ENCODE results near the gene DCP2. TPM values are rescaled to one million over a fixed set of nuclear protein-coding genes. Genes with fewer than 3 reads are reported as not detected.

The DCP2 gene
- total and polyA plus RNA-seq, 2 donors (not counting 1 experiment from before 2014, with no cell fraction given), result 7.9 to 19.5 TPM

GRCh38 chr5:112974901-112975300, 1.7 kb upstream of the DCP2 start:
- Histone ChIP-seq H3K9me3 (ENCODE audit: control insufficient read depth, insufficient read depth, low read depth, low read length) (no peaks in the 10 kb centered on the region), H3K36me3 (ENCODE audit: control insufficient read depth, insufficient read depth, low read length) (no peaks in the 10 kb centered on the region), H3K27ac (ENCODE audit: insufficient read depth, low read length) (no peak overlapping the region), H3K9ac (ENCODE audit: insufficient read depth, low read length) (no peak overlapping the region), H3K79me2 (ENCODE audit: control insufficient read depth, insufficient read depth, low read length) (peaks cover 30% of the 10 kb centered on the region), H3K4me3 (replicated peaks in 1 of 4; ENCODE audit: control extremely low read depth in 1 of 4, insufficient read depth in 1 of 4, low read depth in 3 of 4, low read length in 4 of 4) (no peak overlapping the region), H2AFZ (ENCODE audit: low read length) (no peak overlapping the region), H3K4me2 (ENCODE audit: extremely low read depth, insufficient read depth, low read length) (no peak overlapping the region), H3K27me3 (ENCODE audit: control insufficient read depth, insufficient read depth, low read length) (no peaks in the 10 kb centered on the region), H3K4me1 (ENCODE audit: control insufficient read depth, extremely low read depth, insufficient read depth, low read length) (peaks cover 2% of the 10 kb centered on the region), H4K20me1 (ENCODE audit: control insufficient read depth, extremely low read depth, insufficient read depth, low read length) (no peaks in the 10 kb centered on the region)
- DNase-seq (ENCODE audit: low read depth in 2 of 2), result no peak
- TF ChIP-seq EZH2 (IDR thresholded peaks at IDR 0.05; ENCODE audit: low read length, missing control alignments) (no peak), CTCF (conservative IDR thresholded peaks at IDR 0.05 in 1 of 2, IDR thresholded peaks at IDR 0.05 in 1 of 2; ENCODE audit: low read depth in 1 of 2, low read length in 2 of 2) (no peak)

- Histone ChIP-seq H3K4me2 (ENCODE audit: extremely low read depth, insufficient read depth, low read length) (peak overlapping the region; percentile 96), H4K20me1 (ENCODE audit: control insufficient read depth, extremely low read depth, insufficient read depth, low read length) (no peaks in the 10 kb centered on the region), H3K9me3 (ENCODE audit: control insufficient read depth, insufficient read depth, low read depth, low read length) (no peaks in the 10 kb centered on the region), H3K27ac (ENCODE audit: insufficient read depth, low read length) (peak overlapping the region; percentile 71), H3K4me1 (ENCODE audit: control insufficient read depth, extremely low read depth, insufficient read depth, low read length) (peaks cover 2% of the 10 kb centered on the region), H3K36me3 (ENCODE audit: control insufficient read depth, insufficient read depth, low read length) (no peaks in the 10 kb centered on the region), H2AFZ (ENCODE audit: low read length) (peak overlapping the region; percentile 98), H3K79me2 (ENCODE audit: control insufficient read depth, insufficient read depth, low read length) (peaks cover 40% of the 10 kb centered on the region), H3K27me3 (ENCODE audit: control insufficient read depth, insufficient read depth, low read length) (no peaks in the 10 kb centered on the region), H3K4me3 (replicated peaks in 1 of 4; ENCODE audit: control extremely low read depth in 1 of 4, insufficient read depth in 1 of 4, low read depth in 3 of 4, low read length in 4 of 4) (peak overlapping the region; percentile 78 to 96 (median 84)), H3K9ac (ENCODE audit: insufficient read depth, low read length) (peak overlapping the region; percentile 61)
- TF ChIP-seq CTCF (conservative IDR thresholded peaks at IDR 0.05 in 1 of 2, IDR thresholded peaks at IDR 0.05 in 1 of 2; ENCODE audit: low read depth in 1 of 2, low read length in 2 of 2) (no peak), EZH2 (IDR thresholded peaks at IDR 0.05; ENCODE audit: low read length, missing control alignments) (no peak)
- no peak for DNase-seq (ENCODE audit: low read depth in 2 of 2)
These were observed 722 bp upstream of the DCP2 start for GRCh38 chr5:112975721-112976431.

- peak overlapping the region; percentile 87 for H3K27ac ChIP-seq (ENCODE audit: insufficient read depth, low read length)
- TF ChIP-seq EZH2 (IDR thresholded peaks at IDR 0.05; ENCODE audit: low read length, missing control alignments) (no peak), CTCF (conservative IDR thresholded peaks at IDR 0.05 in 1 of 2, IDR thresholded peaks at IDR 0.05 in 1 of 2; ENCODE audit: low read depth in 1 of 2, low read length in 2 of 2) (no peak)
- peaks cover 55% of the 10 kb centered on the region for H3K79me2 ChIP-seq (ENCODE audit: control insufficient read depth, insufficient read depth, low read length)
- H3K9me3 ChIP-seq (ENCODE audit: control insufficient read depth, insufficient read depth, low read depth, low read length), result no peaks in the 10 kb centered on the region
- no peaks in the 10 kb centered on the region for H4K20me1 ChIP-seq (ENCODE audit: control insufficient read depth, extremely low read depth, insufficient read depth, low read length)
- peaks cover 2% of the 10 kb centered on the region for H3K4me1 ChIP-seq (ENCODE audit: control insufficient read depth, extremely low read depth, insufficient read depth, low read length)
- peak; percentile 21 to 36 for DNase-seq (ENCODE audit: low read depth in 2 of 2)
- peak overlapping the region; percentile 75 for H3K4me2 ChIP-seq (ENCODE audit: extremely low read depth, insufficient read depth, low read length)
- H2AFZ ChIP-seq (ENCODE audit: low read length), result peak overlapping the region; percentile 88
- no peaks in the 10 kb centered on the region for H3K27me3 ChIP-seq (ENCODE audit: control insufficient read depth, insufficient read depth, low read length)
- H3K9ac ChIP-seq (ENCODE audit: insufficient read depth, low read length), result peak overlapping the region; percentile 86
- H3K4me3 ChIP-seq (replicated peaks in 1 of 4; ENCODE audit: control extremely low read depth in 1 of 4, insufficient read depth in 1 of 4, low read depth in 3 of 4, low read length in 4 of 4), result peak overlapping the region; percentile 78 to 96 (median 84)
- no peaks in the 10 kb centered on the region for H3K36me3 ChIP-seq (ENCODE audit: control insufficient read depth, insufficient read depth, low read length)
These were observed 853 bp downstream of the DCP2 start for GRCh38 chr5:112977440-112977861.

Measured in fibroblast of lung (primary cell).